ENCODE results near the gene SRPK2. TPM values are rescaled to one million over a fixed set of nuclear protein-coding genes. Genes with fewer than 3 reads are reported as not detected.

SRPK2 gene
- total and polyA plus RNA-seq, 2 donors (not counting 1 experiment from before 2014, with no cell fraction given): 15.2 to 108 TPM

- TF ChIP-seq EZH2 (IDR thresholded peaks at IDR 0.05; ENCODE audit: borderline replicate concordance, insufficient read depth, low read depth, low read length, poor library complexity, severe bottlenecking): no peak
- TF ChIP-seq, protein P1, sequence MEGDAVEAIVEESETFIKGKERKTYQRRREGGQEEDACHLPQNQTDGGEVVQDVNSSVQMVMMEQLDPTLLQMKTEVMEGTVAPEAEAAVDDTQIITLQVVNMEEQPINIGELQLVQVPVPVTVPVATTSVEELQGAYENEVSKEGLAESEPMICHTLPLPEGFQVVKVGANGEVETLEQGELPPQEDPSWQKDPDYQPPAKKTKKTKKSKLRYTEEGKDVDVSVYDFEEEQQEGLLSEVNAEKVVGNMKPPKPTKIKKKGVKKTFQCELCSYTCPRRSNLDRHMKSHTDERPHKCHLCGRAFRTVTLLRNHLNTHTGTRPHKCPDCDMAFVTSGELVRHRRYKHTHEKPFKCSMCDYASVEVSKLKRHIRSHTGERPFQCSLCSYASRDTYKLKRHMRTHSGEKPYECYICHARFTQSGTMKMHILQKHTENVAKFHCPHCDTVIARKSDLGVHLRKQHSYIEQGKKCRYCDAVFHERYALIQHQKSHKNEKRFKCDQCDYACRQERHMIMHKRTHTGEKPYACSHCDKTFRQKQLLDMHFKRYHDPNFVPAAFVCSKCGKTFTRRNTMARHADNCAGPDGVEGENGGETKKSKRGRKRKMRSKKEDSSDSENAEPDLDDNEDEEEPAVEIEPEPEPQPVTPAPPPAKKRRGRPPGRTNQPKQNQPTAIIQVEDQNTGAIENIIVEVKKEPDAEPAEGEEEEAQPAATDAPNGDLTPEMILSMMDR (IDR thresholded peaks at IDR 0.05): no peak
- 88% methylated on average over 3 of the region's 5 CpGs for WGBS (ENCODE audit: insufficient coverage)
- peaks cover 10% of the 10 kb centered on the region for H4K20me1 ChIP-seq (ENCODE audit: control insufficient read depth, insufficient read depth, low read length, poor library complexity, severe bottlenecking)
- H3K4me2 ChIP-seq (replicated peaks; ENCODE audit: low read depth, low read length, poor library complexity, severe bottlenecking): no peak overlapping the region
- peak overlapping the region in 1 of 2 donors; percentile 43 for H3K27ac ChIP-seq (ENCODE audit: low read length in 2 of 2)
- Mint-ChIP-seq H3K27me3 (no peaks in the 10 kb centered on the region), H3K4me3 (no peak overlapping the region), H3K27ac (no peak overlapping the region), H3K9me3 (ENCODE audit: insufficient read depth) (no peaks in the 10 kb centered on the region), H3K4me1 (peaks cover 18% of the 10 kb centered on the region)
- ATAC-seq (ENCODE audit: low read depth) (no peak), DNase-seq (no peak)
- H3K9me3 ChIP-seq (ENCODE audit: control extremely low read depth in 1 of 3, control insufficient read depth in 2 of 3, insufficient read depth in 1 of 3, low read length in 2 of 3): no peaks in the 10 kb centered on the region
- H2AFZ ChIP-seq (ENCODE audit: insufficient read depth, low read depth, low read length, poor library complexity, severe bottlenecking): no peak overlapping the region
- H3K4me3 ChIP-seq (ENCODE audit: control extremely low read depth in 1 of 5, extremely low read depth in 1 of 5, insufficient read depth in 1 of 5, low read depth in 2 of 5, low read length in 4 of 5): no peak overlapping the region
- intact Hi-C loops (cut with micrococcal nuclease): no loop called here
- no peaks in the 10 kb centered on the region for H3K27me3 ChIP-seq (replicated peaks in 1 of 4; ENCODE audit: control extremely low read depth in 1 of 4, control insufficient read depth in 3 of 4, insufficient read depth in 4 of 4, low read length in 3 of 4)
- peaks cover 17% of the 10 kb centered on the region for H3K79me2 ChIP-seq (ENCODE audit: control insufficient read depth, insufficient read depth, low read length)
- no peaks in the 10 kb centered on the region for H3K36me3 ChIP-seq (replicated peaks in 1 of 2; ENCODE audit: control extremely low read depth in 1 of 2, control insufficient read depth in 1 of 2, extremely low read depth in 1 of 2, insufficient read depth in 2 of 2, low read length in 1 of 2)
- no peak overlapping the region for H3K9ac ChIP-seq (ENCODE audit: low read length)
- ChIA-PET POLR2A (no interaction called here), CTCF (interaction anchor here (0.5 kb wide), 1 partner anchor 20 kb away, joined by 3 read pairs; no protein-coding TSS in a partner anchor)
- peaks cover 10 to 14% of the 10 kb centered on the region in 2 donors for H3K4me1 ChIP-seq (ENCODE audit: control insufficient read depth in 2 of 2, insufficient read depth in 2 of 2, low read length in 2 of 2)
Observed at GRCh38 chr7:105391429-105391828, 2.7 kb upstream of the SRPK2 start.

GRCh38 chr7:105389889-105390288 lies 1.2 kb upstream of the SRPK2 start:
- peaks cover 20% of the 10 kb centered on the region for H3K4me1 Mint-ChIP-seq
- no peaks in the 10 kb centered on the region for H3K9me3 ChIP-seq (ENCODE audit: control extremely low read depth in 1 of 3, control insufficient read depth in 2 of 3, insufficient read depth in 1 of 3, low read length in 2 of 3)
- H3K27me3 ChIP-seq (replicated peaks in 1 of 4; ENCODE audit: control extremely low read depth in 1 of 4, control insufficient read depth in 3 of 4, insufficient read depth in 4 of 4, low read length in 3 of 4): no peaks in the 10 kb centered on the region
- peaks cover 32% of the 10 kb centered on the region for H3K79me2 ChIP-seq (ENCODE audit: control insufficient read depth, insufficient read depth, low read length)
- no peaks in the 10 kb centered on the region for H3K27me3 Mint-ChIP-seq
- no peak for TF ChIP-seq EZH2 (IDR thresholded peaks at IDR 0.05; ENCODE audit: borderline replicate concordance, insufficient read depth, low read depth, low read length, poor library complexity, severe bottlenecking)
- TF ChIP-seq, protein P1 (IDR thresholded peaks at IDR 0.05): no peak
- H3K9ac ChIP-seq (ENCODE audit: low read length): no peak overlapping the region
- ChIA-PET CTCF (interaction anchor here (0.5 kb wide), 1 partner anchor 109 kb away, joined by 7 read pairs; no protein-coding TSS in a partner anchor), POLR2A (interaction anchor here (2.8 kb wide), 1 partner anchor 37 kb away, joined by 24 read pairs; no protein-coding TSS in a partner anchor)
- intact Hi-C loops (cut with micrococcal nuclease): loop anchor here (1.0 to 10.0 kb wide), 4 partner anchors 38 to 132 kb away; partner anchors contain the start of gene PUS7
- H3K4me3 ChIP-seq (ENCODE audit: control extremely low read depth in 1 of 5, extremely low read depth in 1 of 5, insufficient read depth in 1 of 5, low read depth in 2 of 5, low read length in 4 of 5): no peak overlapping the region
- peaks cover 24% of the 10 kb centered on the region for H4K20me1 ChIP-seq (ENCODE audit: control insufficient read depth, insufficient read depth, low read length, poor library complexity, severe bottlenecking)
- DNase-seq (no peak), ATAC-seq (ENCODE audit: low read depth) (no peak)
- H3K4me2 ChIP-seq (replicated peaks; ENCODE audit: low read depth, low read length, poor library complexity, severe bottlenecking): no peak overlapping the region
- no CpG with 5 or more reads among the region's 1 CpG for WGBS (ENCODE audit: insufficient coverage)
- H3K27ac ChIP-seq (ENCODE audit: low read length in 2 of 2): no peak overlapping the region
- no peak overlapping the region for H2AFZ ChIP-seq (ENCODE audit: insufficient read depth, low read depth, low read length, poor library complexity, severe bottlenecking)
- H3K4me1 ChIP-seq (ENCODE audit: control insufficient read depth in 2 of 2, insufficient read depth in 2 of 2, low read length in 2 of 2): peaks cover 10 to 14% of the 10 kb centered on the region in 2 donors
- H3K27ac Mint-ChIP-seq: no peak overlapping the region
- H3K4me3 Mint-ChIP-seq: peak overlapping the region; percentile 99
- no peaks in the 10 kb centered on the region for H3K9me3 Mint-ChIP-seq (ENCODE audit: insufficient read depth)
- H3K36me3 ChIP-seq (replicated peaks in 1 of 2; ENCODE audit: control extremely low read depth in 1 of 2, control insufficient read depth in 1 of 2, extremely low read depth in 1 of 2, insufficient read depth in 2 of 2, low read length in 1 of 2): peaks cover 0 to 4% of the 10 kb centered on the region in 2 experiments
